NCI-H1048 (cell line): ENCODE results near the gene PLEKHA1.

Experiments
- DNase-seq: peaks from one replicate; lab custom pipeline; 2025; lab: John Stamatoyannopoulos, UW

The PLEKHA1 gene

GRCh38 chr10:122461729-122462532 is 87.4 kb downstream of the PLEKHA1 start:
- no peak for DNase-seq

- DNase-seq: no peak
Measured at GRCh38 chr10:122462533-122463465, 88.3 kb downstream of the PLEKHA1 start.

- no peak for DNase-seq
Measured at GRCh38 chr10:122463466-122464249, 89.2 kb downstream of the PLEKHA1 start.

- DNase-seq: no peak
Measured at GRCh38 chr10:122464250-122464510, 89.7 kb downstream of the PLEKHA1 start.

GRCh38 chr10:122464586-122464985 is 90.1 kb downstream of the PLEKHA1 start:
- DNase-seq: no peak

DNA sequence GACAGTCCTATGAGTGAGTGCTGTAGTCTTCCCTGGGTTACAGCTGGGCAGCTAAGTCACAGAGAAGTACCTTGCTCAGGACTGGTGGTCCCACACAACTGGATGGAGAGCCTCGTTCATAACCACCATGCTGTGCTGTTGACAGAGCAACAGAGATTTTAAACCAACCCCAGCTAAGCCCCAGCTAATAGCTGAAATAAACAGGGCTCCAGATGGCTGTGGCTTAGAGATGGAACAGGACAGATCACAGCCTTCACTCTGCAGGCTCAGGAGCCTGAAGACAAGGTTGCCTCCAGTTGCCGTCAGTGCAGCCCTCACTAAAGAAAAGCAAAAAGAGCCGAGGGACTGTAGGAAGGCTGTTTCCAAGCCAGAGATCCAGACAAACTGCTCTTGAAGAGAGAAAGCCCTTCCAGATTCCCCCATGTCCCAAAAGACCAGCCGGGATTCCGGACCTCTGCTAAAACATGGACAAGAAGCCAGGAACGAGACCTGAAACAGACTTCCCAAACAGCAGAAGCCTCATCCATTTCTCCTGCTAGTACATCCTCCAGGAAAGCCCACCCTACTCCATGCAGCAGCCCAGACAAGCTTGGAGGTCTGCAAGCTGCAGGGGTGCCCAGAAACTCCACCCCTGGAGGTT is 91.0 kb downstream of the PLEKHA1 start:
- no peak for DNase-seq

DNA sequence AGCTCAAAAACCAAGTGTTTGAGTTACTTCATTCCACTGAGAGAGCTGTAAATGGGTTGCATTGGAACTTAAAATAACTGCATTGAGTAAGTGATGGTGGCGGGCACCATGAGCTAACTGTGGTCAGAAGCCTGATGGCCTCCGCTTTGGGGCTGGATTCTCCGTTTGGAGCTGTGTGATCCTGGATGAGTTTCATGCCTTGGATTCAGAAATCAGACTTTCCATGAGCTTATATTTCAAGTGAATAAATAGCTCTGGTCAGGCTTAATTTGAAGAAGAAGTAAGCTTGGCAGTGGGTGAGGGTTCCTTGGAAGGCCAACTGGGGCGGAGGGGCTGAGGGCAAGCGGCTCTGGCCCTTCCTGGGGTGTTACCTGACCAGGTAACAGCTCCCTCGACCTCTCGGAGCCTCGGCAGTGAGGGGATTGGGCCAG is 92.5 kb downstream of the PLEKHA1 start:
- no peak for DNase-seq

DNA sequence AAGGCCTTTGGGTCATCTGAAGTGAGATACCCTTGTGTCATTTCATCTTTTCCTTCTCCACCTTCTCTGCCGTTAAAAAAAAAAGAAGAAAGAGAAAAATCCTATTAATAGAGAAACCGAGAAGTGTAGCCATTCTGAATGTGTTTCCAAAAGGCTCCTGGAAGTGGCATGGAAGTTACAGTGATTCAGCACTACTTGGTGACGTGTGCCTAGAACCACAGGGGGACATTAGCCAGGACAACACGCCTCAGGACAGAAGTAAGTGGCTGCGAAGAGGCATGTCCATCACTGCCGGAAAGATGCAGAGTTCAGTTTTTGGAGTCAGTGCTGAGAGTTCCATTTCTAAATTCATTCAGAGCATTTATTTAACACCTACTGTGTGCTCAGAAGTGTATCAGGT is 93.2 kb downstream of the PLEKHA1 start:
- DNase-seq: no peak

- DNase-seq: no peak
Measured at GRCh38 chr10:122468307-122468925, 93.9 kb downstream of the PLEKHA1 start.

DNA sequence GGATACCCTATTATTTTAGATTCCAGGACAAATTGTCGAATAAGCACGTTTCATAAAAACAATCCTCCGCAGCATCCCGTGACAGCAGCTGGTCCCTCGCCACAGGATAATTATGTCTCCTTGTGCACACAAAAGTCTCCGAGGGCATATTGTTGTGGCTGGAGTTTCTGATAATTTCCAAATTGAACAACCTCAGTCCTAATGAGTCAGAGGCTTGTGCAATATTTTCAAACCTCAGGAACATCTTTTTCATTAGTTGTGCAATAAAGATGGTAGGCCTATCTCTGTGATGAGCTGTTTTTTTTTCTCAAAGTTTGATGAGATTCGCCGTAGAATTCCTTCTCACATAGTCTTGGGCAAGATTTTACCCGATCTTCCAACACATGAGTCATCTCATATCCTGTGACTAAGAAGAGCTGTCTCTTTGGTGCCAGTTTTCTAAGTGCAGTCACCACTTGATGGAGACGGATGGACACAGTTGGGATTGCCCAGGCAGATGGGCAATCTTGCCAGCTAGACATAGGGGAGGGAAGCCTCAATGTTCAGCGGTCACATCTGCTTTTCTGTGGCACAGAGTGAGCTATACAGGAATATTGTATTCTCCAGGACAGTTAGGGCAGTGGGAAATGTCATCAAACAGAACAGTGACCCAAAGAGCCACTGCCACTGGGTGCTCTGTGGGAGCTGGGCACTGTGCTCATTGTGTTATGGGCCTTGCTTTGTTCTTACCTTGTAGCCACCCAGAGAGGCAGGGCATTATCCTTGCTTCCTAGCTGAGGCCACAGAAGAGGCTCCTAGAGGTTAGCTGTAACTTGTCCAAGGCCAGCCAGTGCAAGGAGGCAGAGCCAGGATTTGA is 94.6 kb downstream of the PLEKHA1 start:
- no peak for DNase-seq

GRCh38 chr10:122469848-122470247 is 95.3 kb downstream of the PLEKHA1 start:
- no peak for DNase-seq

- no peak for DNase-seq
Measured at GRCh38 chr10:122471531-122472177, 97.1 kb downstream of the PLEKHA1 start.

GRCh38 chr10:122473116-122473515 is 98.6 kb downstream of the PLEKHA1 start:
- no peak for DNase-seq

- DNase-seq: no peak
Measured at GRCh38 chr10:122474131-122474818, 99.8 kb downstream of the PLEKHA1 start.

- DNase-seq: no peak
Measured at GRCh38 chr10:122475100-122475499, 100.6 kb downstream of the PLEKHA1 start.

DNA sequence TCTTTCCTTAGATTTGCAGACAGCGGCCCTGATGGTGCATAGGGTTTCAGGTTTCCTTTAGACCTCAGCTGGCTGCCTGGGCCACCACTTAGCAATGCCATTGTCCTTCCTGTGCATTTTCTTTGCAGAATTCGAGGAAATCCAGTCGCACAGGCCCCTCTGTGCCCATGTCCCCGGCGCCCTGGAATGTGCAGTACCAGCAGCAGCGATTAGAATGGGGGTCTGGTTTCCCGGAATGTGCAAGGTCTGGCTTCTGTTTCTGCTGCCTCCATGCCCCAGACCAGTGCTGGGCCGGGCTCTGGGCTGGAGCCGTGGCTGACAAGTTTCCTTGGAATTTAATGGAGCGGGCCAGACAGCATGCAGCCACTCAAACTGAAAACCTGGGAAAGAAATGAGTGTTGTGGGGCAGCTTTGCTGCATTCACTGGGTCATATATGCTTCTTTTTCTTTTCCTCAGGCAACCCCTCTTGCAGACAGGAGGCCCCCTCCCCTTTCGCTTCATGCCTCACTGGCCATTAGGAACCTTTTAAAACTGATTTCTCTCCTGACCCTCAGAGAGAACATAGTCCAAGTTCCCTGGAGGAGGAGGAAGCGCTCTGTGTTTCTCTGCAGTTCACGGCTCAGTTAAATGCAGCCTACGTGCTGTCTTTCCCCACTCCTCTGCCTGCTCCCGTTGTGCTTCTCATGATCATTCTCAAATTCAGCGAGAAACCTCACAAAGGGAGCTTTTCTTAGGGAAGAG is 101.3 kb downstream of the PLEKHA1 start:
- no peak for DNase-seq

DNA sequence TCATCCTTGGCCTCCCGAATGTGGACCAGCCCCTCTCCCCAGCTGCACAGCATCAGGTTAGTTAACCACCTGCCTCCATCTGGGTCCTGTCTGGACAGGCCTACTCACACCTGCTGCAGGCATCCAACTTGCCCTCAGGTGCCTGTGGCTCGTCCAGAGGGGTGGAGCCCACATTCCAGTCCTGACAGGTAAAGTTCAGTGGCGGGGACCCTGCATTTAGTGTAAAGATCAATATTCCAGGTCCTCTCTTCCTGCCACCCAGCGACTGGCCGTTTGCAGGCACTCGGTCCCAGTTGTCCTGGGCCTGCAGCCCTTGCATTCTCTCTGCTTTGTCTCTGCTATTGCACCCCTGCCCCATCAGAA is 101.8 kb downstream of the PLEKHA1 start:
- no peak for DNase-seq

DNA sequence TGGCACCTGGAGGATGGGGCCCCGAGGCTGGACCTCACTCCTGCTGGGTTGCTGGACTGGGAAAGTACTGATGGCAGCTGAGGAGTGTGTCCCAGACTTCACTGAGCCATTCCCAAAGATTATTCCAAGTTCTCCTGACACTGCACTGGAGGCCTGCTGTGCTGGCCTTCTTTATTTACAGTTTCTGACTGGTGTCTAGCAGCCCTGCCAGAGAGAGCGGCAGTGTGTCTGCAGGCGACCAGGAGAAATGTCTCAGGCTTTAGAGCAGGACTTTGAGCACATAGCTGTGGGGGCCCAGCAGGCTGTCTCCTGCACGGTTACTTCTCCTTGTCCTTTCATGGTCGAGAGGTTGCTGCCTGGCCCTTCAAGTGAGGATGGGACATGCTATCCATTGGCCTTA is 102.9 kb downstream of the PLEKHA1 start:
- DNase-seq: no peak

- DNase-seq: no peak
Measured at GRCh38 chr10:122478971-122479370, 104.5 kb downstream of the PLEKHA1 start.
